Thyroid gland (tissue), 4 donors: Measurements from ENCODE around the gene PSMD12. TPM values are rescaled to one million over a fixed set of nuclear protein-coding genes. Genes with fewer than 3 reads are reported as not detected.

ENCODE experiments used
- DNase-seq, 2 donors: peaks; one replicate each; pipeline ENCODE4 v3.0.0-alpha.2; 2019
- H3K27ac ChIP-seq, 3 donors: fragments of 200-600 bp; sonication (generic); 1 replicate in 2 of 3; 2 replicates in 1 of 3; pipeline ENCODE4 v1.5.1; 2016 to 2019; ENCODE audit warnings: mild to moderate bottlenecking in 1 of 3, moderate library complexity in 1 of 3
- H3K27me3 ChIP-seq: fragments of 200-600 bp; sonication (generic); one replicate; pipeline ENCODE4 v1.5.1; 2019
- H3K36me3 ChIP-seq, 2 donors: fragments of 200-600 bp; sonication (generic); one replicate each; pipeline ENCODE4 v1.5.1; 2016 to 2019
- H3K4me1 ChIP-seq, 2 donors: fragments of 200-600 bp; sonication (generic); one replicate each; pipeline ENCODE4 v1.5.1; 2017 to 2019
- H3K4me3 ChIP-seq, 3 donors: fragments of 200-600 bp; sonication (generic); replicated peaks in 1 of 3; 1 replicate in 2 of 3; 2 replicates in 1 of 3; pipeline ENCODE4 v1.5.1; 2016; ENCODE audit warnings: mild to moderate bottlenecking in 1 of 3
- H3K9me3 ChIP-seq: fragments of 200-600 bp; sonication (generic); one replicate; pipeline ENCODE4 v1.5.1; 2017
- POLR2A ChIP-seq, 2 donors: fragments of 450-650 bp; IDR thresholded peaks; one replicate each; pipeline ENCODE4 v1.6.1; 2017; ENCODE audit warnings: antibody characterized with exemption in 2 of 2, mild to moderate bottlenecking in 2 of 2, moderate library complexity in 1 of 2
- WGBS, 2 donors: methylation state at CpG; one replicate each; pipeline ENCODE4 v1.1.5; 2017; 5-methylcytosine and 5-hydroxymethylcytosine counted together
- intact Hi-C: fragments of 100-400 bp; cut with DNase I; formaldehyde crosslinking; loops from one replicate; pipeline ENCODE4 v1.15.1; 2023
- total RNA-seq, 4 donors: library from RNA; depleted of rRNA; stranded (reverse); fragments of >200 nt; gene quantifications; one replicate each; pipeline ENCODE4 v1.2.3, GENCODE V29; 2016
- TF ChIP-seq, protein P1 (sequence below), 6 experiments: fragments of 200-600 bp in 3 of 6; fragments of 450-650 bp in 3 of 6; sonication (generic) in 3 of 6; IDR thresholded peaks; one replicate each; pipeline ENCODE4 v1.5.1; 2016 to 2019; ENCODE audit warnings: antibody characterized with exemption in 6 of 6, mild to moderate bottlenecking in 2 of 6, inconsistent platforms in 1 of 6, moderate library complexity in 1 of 6

Gene PSMD12
- total RNA-seq, 4 donors from 2014 or later = 19.1 to 30.9 (median 23.5) TPM

DNA sequence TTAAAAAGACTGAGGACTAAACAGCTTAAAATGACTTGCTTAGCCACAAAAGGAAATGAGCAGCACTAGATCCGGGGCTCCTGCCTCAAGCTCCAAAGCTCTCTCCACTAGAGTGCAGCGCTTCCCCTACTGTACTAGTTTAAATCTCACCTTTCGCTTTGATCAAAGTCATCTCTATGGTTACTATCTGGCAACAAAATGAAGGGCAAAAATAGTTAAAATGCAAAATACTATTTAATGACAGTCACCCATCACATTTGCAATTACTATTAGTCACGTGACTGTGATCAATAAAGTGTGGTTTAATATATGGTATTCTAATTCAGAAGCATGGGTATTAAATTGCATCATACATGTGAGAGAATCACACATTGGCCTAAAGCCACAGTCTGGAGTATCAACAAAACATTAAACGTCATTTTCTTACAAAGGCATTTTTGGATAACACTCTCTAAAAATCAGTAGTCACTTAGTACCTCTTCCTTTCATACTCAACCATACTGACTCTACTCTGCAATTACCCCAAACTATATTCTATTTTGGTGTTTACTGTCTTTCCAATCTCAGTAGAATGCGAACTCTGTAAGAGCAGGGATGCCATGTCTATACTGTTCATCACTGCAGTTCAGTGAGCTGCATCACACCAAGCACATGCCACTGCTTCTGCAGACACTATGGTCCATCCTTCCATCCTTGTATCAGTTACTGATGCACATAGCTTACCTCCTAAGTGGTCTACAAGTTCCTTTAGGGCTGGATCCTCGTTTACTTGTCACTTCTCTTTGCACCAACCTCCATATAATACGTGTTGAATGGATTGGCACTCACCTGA is 6.2 kb downstream of the PSMD12 start:
- intact Hi-C loops = no loop called here
- no peak for TF ChIP-seq POLR2A (IDR thresholded peaks at IDR 0.05)
- TF ChIP-seq, protein P1, sequence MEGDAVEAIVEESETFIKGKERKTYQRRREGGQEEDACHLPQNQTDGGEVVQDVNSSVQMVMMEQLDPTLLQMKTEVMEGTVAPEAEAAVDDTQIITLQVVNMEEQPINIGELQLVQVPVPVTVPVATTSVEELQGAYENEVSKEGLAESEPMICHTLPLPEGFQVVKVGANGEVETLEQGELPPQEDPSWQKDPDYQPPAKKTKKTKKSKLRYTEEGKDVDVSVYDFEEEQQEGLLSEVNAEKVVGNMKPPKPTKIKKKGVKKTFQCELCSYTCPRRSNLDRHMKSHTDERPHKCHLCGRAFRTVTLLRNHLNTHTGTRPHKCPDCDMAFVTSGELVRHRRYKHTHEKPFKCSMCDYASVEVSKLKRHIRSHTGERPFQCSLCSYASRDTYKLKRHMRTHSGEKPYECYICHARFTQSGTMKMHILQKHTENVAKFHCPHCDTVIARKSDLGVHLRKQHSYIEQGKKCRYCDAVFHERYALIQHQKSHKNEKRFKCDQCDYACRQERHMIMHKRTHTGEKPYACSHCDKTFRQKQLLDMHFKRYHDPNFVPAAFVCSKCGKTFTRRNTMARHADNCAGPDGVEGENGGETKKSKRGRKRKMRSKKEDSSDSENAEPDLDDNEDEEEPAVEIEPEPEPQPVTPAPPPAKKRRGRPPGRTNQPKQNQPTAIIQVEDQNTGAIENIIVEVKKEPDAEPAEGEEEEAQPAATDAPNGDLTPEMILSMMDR (IDR thresholded peaks at IDR 0.05) = no peak
- Histone ChIP-seq H3K4me1 (peaks cover 8 to 21% of the 10 kb centered on the region in 2 donors), H3K27ac (no peak overlapping the region), H3K9me3 (no peaks in the 10 kb centered on the region), H3K4me3 (no peak overlapping the region), H3K27me3 (no peaks in the 10 kb centered on the region), H3K36me3 (peaks cover 2 to 5% of the 10 kb centered on the region in 2 donors)
- no peak for DNase-seq
- 72 to 74% methylated on average over 8 of the region's 8 CpGs for WGBS, 2 donors

DNA sequence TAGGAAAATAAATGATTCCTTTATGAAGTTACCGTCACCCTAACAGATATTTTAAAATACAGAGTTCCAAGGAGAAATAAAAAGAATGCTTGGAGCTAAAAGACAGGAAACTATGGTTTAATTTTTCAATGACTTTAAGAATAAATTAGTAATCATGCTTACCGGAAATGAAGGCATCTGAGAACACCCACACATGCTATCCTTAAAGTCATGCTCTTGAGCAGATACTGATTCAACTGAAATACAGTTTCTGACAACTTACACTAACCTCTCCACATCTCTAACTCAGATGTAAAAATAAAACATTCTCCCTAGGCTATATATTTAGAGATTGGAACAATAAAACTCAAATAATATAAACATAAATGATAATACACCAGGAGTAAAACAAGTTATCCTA is 7.8 kb downstream of the PSMD12 start:
- no peak overlapping the region for H3K4me3 ChIP-seq
- no peak for DNase-seq
- TF ChIP-seq POLR2A (IDR thresholded peaks at IDR 0.05) = no peak
- TF ChIP-seq, protein P1 (IDR thresholded peaks at IDR 0.05) = no peak
- peaks cover 13 to 18% of the 10 kb centered on the region in 2 donors for H3K36me3 ChIP-seq
- H3K9me3 ChIP-seq = no peaks in the 10 kb centered on the region
- H3K4me1 ChIP-seq = peaks cover 0 to 5% of the 10 kb centered on the region in 2 donors
- intact Hi-C loops = no loop called here
- 69 to 76% methylated on average over 2 of the region's 2 CpGs for WGBS, 2 donors
- H3K27me3 ChIP-seq = no peaks in the 10 kb centered on the region
- H3K27ac ChIP-seq = no peak overlapping the region

DNA sequence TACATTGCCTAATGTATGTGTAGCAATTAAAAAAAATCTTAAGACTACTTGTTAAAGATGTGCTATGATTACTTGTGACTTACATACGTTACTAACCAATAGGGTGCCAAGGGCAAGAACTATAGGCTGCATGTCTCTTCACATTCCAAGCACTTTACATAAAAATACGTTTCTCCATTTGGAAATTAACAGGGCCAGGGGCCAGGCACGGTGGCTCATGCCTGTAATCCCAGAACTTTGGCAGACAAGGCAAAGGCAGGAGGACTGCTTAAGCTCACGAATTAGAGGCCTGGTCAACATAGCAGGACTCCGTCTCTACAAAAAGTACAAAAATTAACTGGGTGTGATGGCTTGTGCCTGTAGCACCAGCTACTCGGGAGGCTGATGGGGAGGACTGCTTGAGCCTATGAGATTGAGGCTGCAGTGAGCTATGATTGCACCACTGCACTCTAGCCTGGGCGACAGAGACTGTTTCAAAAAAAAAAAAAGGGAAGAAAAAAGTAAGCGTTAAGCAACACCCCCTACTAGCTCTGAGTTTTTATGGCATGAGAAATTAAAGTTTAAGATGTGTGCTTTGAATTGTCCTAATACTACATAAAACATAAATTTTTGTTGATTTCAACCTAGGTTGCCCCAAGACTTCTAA is 12.3 kb downstream of the PSMD12 start:
- Histone ChIP-seq H3K27me3 (no peaks in the 10 kb centered on the region), H3K36me3 (peaks cover 18 to 32% of the 10 kb centered on the region in 2 donors), H3K9me3 (no peaks in the 10 kb centered on the region), H3K4me3 (no peak overlapping the region), H3K4me1 (no peaks in the 10 kb centered on the region), H3K27ac (no peak overlapping the region)
- intact Hi-C loops = no loop called here
- WGBS, 2 donors = 91 to 93% methylated on average over 8 of the region's 8 CpGs
- TF ChIP-seq, protein P1 (IDR thresholded peaks at IDR 0.05) = no peak
- TF ChIP-seq POLR2A (IDR thresholded peaks at IDR 0.05) = no peak
- no peak for DNase-seq

GRCh38 chr17:67353161-67353560 is 13.2 kb downstream of the PSMD12 start:
- no peak for DNase-seq
- Histone ChIP-seq H3K36me3 (peaks cover 26 to 41% of the 10 kb centered on the region in 2 donors), H3K9me3 (no peaks in the 10 kb centered on the region), H3K27me3 (no peaks in the 10 kb centered on the region), H3K27ac (no peak overlapping the region), H3K4me1 (no peaks in the 10 kb centered on the region), H3K4me3 (no peak overlapping the region)
- intact Hi-C loops = no loop called here
- WGBS, 2 donors = 87 to 93% methylated on average over 9 of the region's 10 CpGs
- TF ChIP-seq POLR2A (IDR thresholded peaks at IDR 0.05) = no peak
- TF ChIP-seq, protein P1 (IDR thresholded peaks at IDR 0.05) = no peak

DNA sequence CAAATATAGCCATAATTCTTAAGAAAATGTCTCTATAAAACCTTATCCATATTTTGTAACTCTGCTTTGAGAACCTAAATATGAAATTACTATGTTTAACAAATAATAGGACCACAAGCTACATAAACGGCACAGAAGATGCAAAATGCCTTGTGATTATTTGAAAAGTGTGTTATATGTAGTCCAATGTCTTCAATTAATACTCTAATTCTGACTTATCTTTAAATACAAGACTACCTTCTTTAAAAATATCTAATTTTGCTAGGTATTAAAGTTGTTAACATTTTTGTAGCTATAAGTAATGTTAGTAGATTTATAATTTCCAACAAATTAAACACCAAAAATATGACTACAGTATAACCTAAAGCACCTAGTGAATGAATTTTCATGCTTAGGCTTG is 17.0 kb downstream of the PSMD12 start:
- no peak overlapping the region for H3K27ac ChIP-seq
- H3K9me3 ChIP-seq = no peaks in the 10 kb centered on the region
- peaks cover 56 to 61% of the 10 kb centered on the region in 2 donors for H3K36me3 ChIP-seq
- intact Hi-C loops = no loop called here
- no peak overlapping the region for H3K4me3 ChIP-seq
- no peak for TF ChIP-seq POLR2A (IDR thresholded peaks at IDR 0.05)
- TF ChIP-seq, protein P1 (IDR thresholded peaks at IDR 0.05) = no peak
- no peaks in the 10 kb centered on the region for H3K4me1 ChIP-seq
- DNase-seq = no peak
- no peaks in the 10 kb centered on the region for H3K27me3 ChIP-seq
- 96 to 98% methylated on average over 1 of the region's 1 CpG for WGBS, 2 donors
